HG03139 (cell line): ENCODE measurements around the gene DUS2.
"Not testable (repeated sequence)": the region's sequence is repeated elsewhere in the genome, so short reads cannot be mapped to it uniquely, and the experiment has no call there.

Source experiments
- ATAC-seq: cut with Tn5 transposase; IDR thresholded peaks from one replicate; pipeline ENCODE4 v1.9.1; 2021; ENCODE audit not compliant: unreplicated experiment

Gene DUS2

GRCh38 chr16:68022728-68023537 lies at the start of gene DUS2, which contains the start of gene DDX28:
Gene DUS2 (plus strand): TSS chr16:68023284. CDS start chr16:68038024, 14,740 bp downstream.
Gene DDX28 (minus strand): TSS chr16:68023232. CDS start chr16:68023202, 30 bp downstream.
- peak; percentile 66 for ATAC-seq

- no peak for ATAC-seq
Observed at GRCh38 chr16:67975321-67976105, 47.6 kb upstream of the DUS2 start.

- ATAC-seq = no peak
Observed at GRCh38 chr16:67976205-67976604, 46.9 kb upstream of the DUS2 start.

GRCh38 chr16:67977005-67977404 lies 46.1 kb upstream of the DUS2 start:
- no peak for ATAC-seq

- ATAC-seq = no peak
Observed at GRCh38 chr16:67977469-67978227, 45.4 kb upstream of the DUS2 start.

GRCh38 chr16:67979955-67980678 lies 43.0 kb upstream of the DUS2 start, which contains the start of gene DPEP3:
Gene DPEP3 (minus strand): TSS chr16:67980499. CDS start chr16:67980380, 119 bp downstream.
- ATAC-seq = no peak

GRCh38 chr16:67982011-67982696 lies 40.9 kb upstream of the DUS2 start:
- no peak for ATAC-seq

- ATAC-seq = no peak
Observed at GRCh38 chr16:67986949-67987348, 36.1 kb upstream of the DUS2 start.

- ATAC-seq = no peak
Observed at GRCh38 chr16:67987460-67988160, 35.5 kb upstream of the DUS2 start.

GRCh38 chr16:67988675-67989074 lies 34.4 kb upstream of the DUS2 start:
- ATAC-seq = no peak

GRCh38 chr16:67989322-67990017 lies 33.6 kb upstream of the DUS2 start:
- ATAC-seq = no peak

GRCh38 chr16:67990018-67990386 lies 33.1 kb upstream of the DUS2 start:
- ATAC-seq = no peak

- no peak for ATAC-seq
Observed at GRCh38 chr16:67992661-67993206, 30.4 kb upstream of the DUS2 start.

GRCh38 chr16:67993207-67994039 lies 29.7 kb upstream of the DUS2 start:
- ATAC-seq = peak; percentile 67

GRCh38 chr16:67994040-67994408 lies 29.1 kb upstream of the DUS2 start:
- not testable (repeated sequence) for ATAC-seq

GRCh38 chr16:67995423-67995822 lies 27.7 kb upstream of the DUS2 start:
- no peak for ATAC-seq

GRCh38 chr16:67996666-67997065 lies 26.4 kb upstream of the DUS2 start:
- no peak for ATAC-seq
